ENCODE measurements around the gene GUCY1A1. TPM values are rescaled to one million over a fixed set of nuclear protein-coding genes. Genes with fewer than 3 reads are reported as not detected.
A peak's percentile ranks its signal among the peaks of the same experiment; 100 is the strongest.

GUCY1A1 gene
- total RNA-seq, 1 experiment from 2014 or later = 0.17 TPM

DNA sequence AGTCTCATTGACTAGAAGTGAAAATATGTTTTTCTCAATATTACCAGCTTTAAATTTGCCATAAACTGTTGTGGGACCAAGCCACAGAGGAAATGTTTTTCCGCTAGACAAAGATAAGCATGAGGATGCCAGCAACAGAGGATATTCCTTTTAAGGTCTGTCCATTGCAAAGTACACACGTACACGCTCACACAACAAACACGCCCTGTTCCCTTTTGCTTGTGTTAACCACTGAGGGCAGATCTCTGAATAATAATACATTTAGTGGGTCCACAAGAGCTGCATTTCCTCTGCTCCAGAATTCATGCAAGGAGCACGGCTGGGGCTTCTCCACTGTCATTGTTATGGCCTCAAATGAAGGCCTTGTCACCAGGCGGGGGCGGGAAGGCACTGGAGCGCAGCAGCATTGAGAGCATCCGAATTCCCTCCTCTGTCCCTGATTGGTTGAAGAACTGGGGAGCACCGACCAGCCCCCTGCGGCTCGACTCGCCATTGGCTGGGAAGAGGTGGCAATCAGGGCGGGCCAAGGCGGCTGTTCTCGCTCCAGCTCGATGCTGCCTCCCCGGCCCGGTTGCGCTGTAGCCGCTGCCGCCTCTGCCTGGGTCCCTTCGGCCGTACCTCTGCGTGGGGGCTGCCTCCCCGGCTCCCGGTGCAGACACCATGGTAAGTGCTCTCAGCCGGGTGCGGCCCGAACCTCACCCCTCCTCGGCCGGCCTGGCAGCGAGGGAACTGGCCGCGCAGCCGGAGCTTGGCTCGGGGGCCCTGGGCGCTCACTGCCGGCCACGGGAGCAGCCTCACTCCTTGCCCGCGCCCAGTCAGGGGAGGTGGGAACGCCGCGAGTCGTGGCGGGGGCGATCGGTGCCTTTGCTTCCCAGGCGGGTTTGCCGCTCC, 92.1 kb downstream of the GUCY1A1 start, which contains the start of gene GUCY1B1:
TSS of gene GUCY1B1 (plus strand) at position 541 of the 891 bp plus-strand sequence. CDS start at position 661, 120 bp downstream.
- peak; percentile 64 to 77 for DNase-seq
- ChIA-PET CTCF (no interaction called here), POLR2A (ENCODE audit: unreplicated experiment) (no interaction called here)
- H3K9me3 ChIP-seq (ENCODE audit: insufficient read depth, low read depth) = no peaks in the 10 kb centered on the region
- H3K4me3 ChIP-seq = peak within 1 kb of the TSS; percentile 55
- H3K79me2 ChIP-seq (ENCODE audit: low read depth) = no peaks in the 10 kb centered on the region
- H3K36me3 ChIP-seq (ENCODE audit: low read depth) = no peaks in the 10 kb centered on the region
- BruUV-seq (replicated peaks) = no TSS peak
- intact Hi-C loops (cut with micrococcal nuclease; ENCODE audit: unreplicated experiment) = loop anchor here (5.0 kb wide), 1 partner anchor 156 kb away; no protein-coding TSS in a partner anchor
- TF ChIP-seq EZH2 (IDR thresholded peaks at IDR 0.05; ENCODE audit: low read depth) = no peak
- TF ChIP-seq, protein P1, sequence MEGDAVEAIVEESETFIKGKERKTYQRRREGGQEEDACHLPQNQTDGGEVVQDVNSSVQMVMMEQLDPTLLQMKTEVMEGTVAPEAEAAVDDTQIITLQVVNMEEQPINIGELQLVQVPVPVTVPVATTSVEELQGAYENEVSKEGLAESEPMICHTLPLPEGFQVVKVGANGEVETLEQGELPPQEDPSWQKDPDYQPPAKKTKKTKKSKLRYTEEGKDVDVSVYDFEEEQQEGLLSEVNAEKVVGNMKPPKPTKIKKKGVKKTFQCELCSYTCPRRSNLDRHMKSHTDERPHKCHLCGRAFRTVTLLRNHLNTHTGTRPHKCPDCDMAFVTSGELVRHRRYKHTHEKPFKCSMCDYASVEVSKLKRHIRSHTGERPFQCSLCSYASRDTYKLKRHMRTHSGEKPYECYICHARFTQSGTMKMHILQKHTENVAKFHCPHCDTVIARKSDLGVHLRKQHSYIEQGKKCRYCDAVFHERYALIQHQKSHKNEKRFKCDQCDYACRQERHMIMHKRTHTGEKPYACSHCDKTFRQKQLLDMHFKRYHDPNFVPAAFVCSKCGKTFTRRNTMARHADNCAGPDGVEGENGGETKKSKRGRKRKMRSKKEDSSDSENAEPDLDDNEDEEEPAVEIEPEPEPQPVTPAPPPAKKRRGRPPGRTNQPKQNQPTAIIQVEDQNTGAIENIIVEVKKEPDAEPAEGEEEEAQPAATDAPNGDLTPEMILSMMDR (conservative IDR thresholded peaks at IDR 0.05) = no peak
- peak within 1 kb of the TSS; percentile 78 for H3K4me2 ChIP-seq
- H3F3A ChIP-seq (ENCODE audit: insufficient read depth, low read depth) = no peaks in the 10 kb centered on the region
- H3K4me1 ChIP-seq (replicated peaks; ENCODE audit: insufficient read depth) = no peaks in the 10 kb centered on the region
- no peaks in the 10 kb centered on the region for H3K9me2 ChIP-seq (ENCODE audit: insufficient read depth)
- no peak within 1 kb of the TSS for H3K27ac ChIP-seq
- peak within 1 kb of the TSS; percentile 80 for H2AFZ ChIP-seq
- H4K20me1 ChIP-seq (ENCODE audit: insufficient read depth) = no peaks in the 10 kb centered on the region
- no peaks in the 10 kb centered on the region; the same call in 1 of the 2 replicates for H3K27me3 ChIP-seq (ENCODE audit: insufficient read depth, low read depth)

DNA sequence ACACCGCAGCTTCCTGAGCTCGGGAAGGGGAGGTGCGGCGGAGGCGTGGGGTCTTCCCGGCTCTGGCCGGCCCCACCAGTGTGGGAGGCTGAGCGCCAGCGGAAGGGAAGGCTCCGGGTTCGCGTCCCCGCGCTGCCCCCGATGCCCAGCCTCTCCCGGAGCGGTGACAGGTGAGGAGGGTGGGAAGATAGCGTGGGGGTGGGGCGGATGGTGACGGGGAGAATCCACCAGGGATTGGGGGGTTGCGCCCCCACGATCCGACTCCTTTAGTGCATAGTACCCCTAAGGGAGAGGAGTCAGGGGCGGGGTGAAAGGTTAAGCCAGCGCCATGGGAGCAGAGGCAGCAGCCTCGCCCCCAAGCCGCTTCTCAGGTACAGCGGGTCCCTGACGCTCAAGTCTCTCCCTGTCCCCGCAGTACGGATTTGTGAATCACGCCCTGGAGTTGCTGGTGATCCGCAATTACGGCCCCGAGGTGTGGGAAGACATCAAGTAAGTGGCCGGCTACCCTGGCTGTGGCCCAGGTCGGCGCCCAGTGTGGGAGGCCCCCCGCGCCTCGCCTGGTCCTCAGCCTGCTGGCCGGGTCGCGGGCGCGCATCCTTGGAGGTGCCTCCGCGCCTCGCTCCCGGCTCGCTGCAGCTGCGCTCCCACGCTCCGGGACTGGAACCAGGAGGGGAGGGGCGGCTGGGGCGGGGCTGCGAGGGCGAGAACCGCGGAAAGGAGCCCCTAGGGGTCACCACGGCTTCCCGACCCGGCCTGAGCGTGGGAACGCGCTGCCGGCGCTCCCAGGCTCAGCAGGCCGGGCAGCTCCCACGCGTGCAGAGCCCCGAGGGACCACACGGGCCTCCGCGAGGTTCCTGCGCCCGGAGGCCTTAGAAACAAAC, 93.0 kb downstream of the GUCY1A1 start:
- Histone ChIP-seq H3K79me2 (ENCODE audit: low read depth) (no peaks in the 10 kb centered on the region), H3K36me3 (ENCODE audit: low read depth) (no peaks in the 10 kb centered on the region), H3K9me2 (ENCODE audit: insufficient read depth) (no peaks in the 10 kb centered on the region), H2AFZ (peak overlapping the region; percentile 80), H3F3A (ENCODE audit: insufficient read depth, low read depth) (no peaks in the 10 kb centered on the region), H3K27me3 (ENCODE audit: insufficient read depth, low read depth) (no peaks in the 10 kb centered on the region; the same call in 1 of the 2 replicates), H3K9me3 (ENCODE audit: insufficient read depth, low read depth) (no peaks in the 10 kb centered on the region), H3K4me1 (replicated peaks; ENCODE audit: insufficient read depth) (no peaks in the 10 kb centered on the region), H3K27ac (no peak overlapping the region), H4K20me1 (ENCODE audit: insufficient read depth) (no peaks in the 10 kb centered on the region), H3K4me3 (peak overlapping the region; percentile 55), H3K4me2 (peak overlapping the region; percentile 78)
- ChIA-PET CTCF (interaction anchor here (0.6 to 0.7 kb wide), 3 partner anchors 109 to 194 kb away, joined by 3 to 4 read pairs (median 3); partner anchors contain the start of gene CTSO), POLR2A (ENCODE audit: unreplicated experiment) (no interaction called here)
- BruUV-seq (replicated peaks) = no TSS peak
- DNase-seq = peak in 1 of 2 experiments; percentile 18
- intact Hi-C loops (cut with micrococcal nuclease; ENCODE audit: unreplicated experiment) = loop anchor here (5.0 kb wide), 1 partner anchor 157 kb away; no protein-coding TSS in a partner anchor
- TF ChIP-seq, protein P1 (conservative IDR thresholded peaks at IDR 0.05) = no peak
- no peak for TF ChIP-seq EZH2 (IDR thresholded peaks at IDR 0.05; ENCODE audit: low read depth)

DNA sequence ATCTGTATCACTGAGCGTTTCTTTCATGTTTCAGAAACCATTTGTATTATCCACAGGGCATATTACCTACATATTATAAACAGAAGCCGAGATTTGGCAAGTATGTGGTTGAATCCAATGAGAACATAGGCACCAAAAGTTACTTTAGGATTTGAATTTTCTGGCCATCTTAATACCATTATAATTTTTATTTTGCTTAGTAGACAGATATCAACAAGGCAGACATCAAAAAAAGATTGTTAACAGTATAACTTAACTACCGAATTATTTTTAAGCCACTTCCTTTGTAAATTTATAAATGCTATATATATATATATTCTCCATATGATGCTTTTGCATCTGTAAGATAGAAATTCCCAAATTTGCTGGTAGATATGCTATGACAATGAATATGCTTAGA, 94.4 kb downstream of the GUCY1A1 start:
- no TSS peak for BruUV-seq (replicated peaks)
- no peak for TF ChIP-seq EZH2 (IDR thresholded peaks at IDR 0.05; ENCODE audit: low read depth)
- TF ChIP-seq, protein P1 (conservative IDR thresholded peaks at IDR 0.05) = no peak
- ChIA-PET CTCF (no interaction called here), POLR2A (ENCODE audit: unreplicated experiment) (no interaction called here)
- no peaks in the 10 kb centered on the region for H3K9me2 ChIP-seq (ENCODE audit: insufficient read depth)
- DNase-seq = no peak
- H3K4me3 ChIP-seq = no peak overlapping the region
- no peak overlapping the region for H3K27ac ChIP-seq
- no peaks in the 10 kb centered on the region for H3F3A ChIP-seq (ENCODE audit: insufficient read depth, low read depth)
- no peak overlapping the region for H3K4me2 ChIP-seq
- H3K4me1 ChIP-seq (replicated peaks; ENCODE audit: insufficient read depth) = no peaks in the 10 kb centered on the region
- H4K20me1 ChIP-seq (ENCODE audit: insufficient read depth) = no peaks in the 10 kb centered on the region
- H3K9me3 ChIP-seq (ENCODE audit: insufficient read depth, low read depth) = no peaks in the 10 kb centered on the region
- H3K36me3 ChIP-seq (ENCODE audit: low read depth) = no peaks in the 10 kb centered on the region
- no peaks in the 10 kb centered on the region for H3K79me2 ChIP-seq (ENCODE audit: low read depth)
- H3K27me3 ChIP-seq (ENCODE audit: insufficient read depth, low read depth) = no peaks in the 10 kb centered on the region; the same call in 1 of the 2 replicates
- no peak overlapping the region for H2AFZ ChIP-seq
- intact Hi-C loops (cut with micrococcal nuclease; ENCODE audit: unreplicated experiment) = no loop called here
